ENCODE results near the gene MLLT10. TPM values are rescaled to one million over a fixed set of nuclear protein-coding genes. Genes with fewer than 3 reads are reported as not detected.

MLLT10 gene
- total RNA-seq, 1 experiment from 2014 or later, result 48.4 TPM

DNA sequence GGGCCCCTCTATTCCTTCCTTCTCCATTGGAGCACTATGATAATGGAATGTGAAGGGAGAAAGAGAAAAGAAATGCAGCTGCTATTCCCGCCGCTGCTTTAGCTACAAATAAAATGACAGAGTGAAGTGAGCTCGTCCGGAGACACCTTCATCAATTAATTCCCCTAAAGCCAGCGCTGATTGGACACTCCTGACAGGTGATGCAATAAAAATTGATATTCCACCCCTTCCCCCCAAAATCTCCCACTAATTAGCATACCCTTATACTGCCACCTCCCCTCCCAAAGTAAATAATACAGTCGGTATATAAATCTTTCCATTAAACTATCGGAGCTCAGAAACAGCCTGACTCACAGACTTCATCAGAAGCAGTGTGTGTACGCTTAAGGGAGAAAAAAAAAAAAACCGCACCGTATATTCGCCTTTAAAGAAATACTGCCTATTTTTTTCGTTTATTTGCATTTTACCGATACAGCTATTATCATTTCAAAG, 15.8 kb upstream of the MLLT10 start:
- DNase-seq, result peak in 1 of 2 experiments; percentile 57
- TF ChIP-seq CTCF (conservative IDR thresholded peaks at IDR 0.05) (no peak), EZH2 (IDR thresholded peaks at IDR 0.05; ENCODE audit: low read depth) (no peak)

DNA sequence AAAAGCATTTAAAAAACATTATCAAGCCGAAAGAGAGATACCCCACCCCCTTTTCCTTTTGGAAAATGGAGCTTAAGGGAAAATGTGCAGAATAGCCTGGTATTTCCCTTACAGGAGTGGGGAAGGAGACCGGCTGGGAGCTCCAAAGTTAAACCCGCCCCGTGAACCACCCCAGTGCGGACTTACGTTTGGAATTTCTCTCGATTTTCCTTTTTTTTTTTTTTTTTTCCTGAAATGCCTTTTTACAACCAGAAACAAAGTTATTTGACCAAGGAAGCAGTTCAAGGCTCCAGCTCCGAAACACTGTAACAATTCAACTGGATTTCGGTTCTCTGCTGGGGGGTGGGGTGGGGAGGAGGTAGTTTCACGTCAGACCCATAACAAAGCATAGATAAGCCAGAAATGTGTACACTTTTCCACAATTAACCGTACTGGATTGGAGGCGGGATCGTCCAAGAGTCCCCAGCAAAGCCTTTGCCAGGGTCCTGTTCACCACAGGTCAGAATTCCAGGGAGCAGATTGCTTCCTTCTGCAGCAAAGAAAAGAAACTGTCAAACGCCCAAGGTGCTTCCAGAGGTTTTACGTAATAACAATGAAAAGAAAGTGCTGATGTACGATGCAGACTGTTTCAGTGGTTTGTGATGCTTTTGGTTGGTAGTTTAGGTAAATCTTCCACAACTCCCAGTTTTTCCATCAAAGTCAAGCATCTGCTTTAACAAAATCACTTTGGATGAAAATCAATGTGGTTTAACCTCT, 15.2 kb upstream of the MLLT10 start:
- Histone ChIP-seq H3K27ac (no peak overlapping the region), H3F3A (ENCODE audit: insufficient read depth, low read depth) (peaks cover 10% of the 10 kb centered on the region; the same call in 1 of the 2 replicates), H3K9me3 (ENCODE audit: insufficient read depth, low read depth) (no peaks in the 10 kb centered on the region), H3K4me3 (peak overlapping the region; percentile 58), H2AFZ (peak overlapping the region; percentile 81), H3K4me2 (peak overlapping the region; percentile 88), H3K4me1 (replicated peaks; ENCODE audit: insufficient read depth) (peaks cover 39% of the 10 kb centered on the region), H3K36me3 (ENCODE audit: low read depth) (no peaks in the 10 kb centered on the region), H3K9me2 (ENCODE audit: insufficient read depth) (no peaks in the 10 kb centered on the region), H4K20me1 (ENCODE audit: insufficient read depth) (no peaks in the 10 kb centered on the region), H3K27me3 (ENCODE audit: insufficient read depth, low read depth) (no peaks in the 10 kb centered on the region), H3K79me2 (ENCODE audit: low read depth) (no peaks in the 10 kb centered on the region)
- no peak for DNase-seq
- no peak for TF ChIP-seq CTCF (conservative IDR thresholded peaks at IDR 0.05)
- no peak for TF ChIP-seq EZH2 (IDR thresholded peaks at IDR 0.05; ENCODE audit: low read depth)
- CTCF ChIA-PET, result interaction anchor here (0.6 to 1.0 kb wide), 3 partner anchors 23 to 110 kb away, joined by 3 to 10 read pairs (median 3); no protein-coding TSS in a partner anchor
- POLR2A ChIA-PET (ENCODE audit: unreplicated experiment), result interaction anchor here (0.5 to 0.7 kb wide), 2 partner anchors 34 to 421 kb away, joined by 6 to 18 read pairs; no protein-coding TSS in a partner anchor
- intact Hi-C loops (cut with micrococcal nuclease; ENCODE audit: unreplicated experiment), result loop anchor here (1.0 to 10.0 kb wide), 5 partner anchors 7 to 1916 kb away; partner anchors contain the start of gene OTUD1
- no TSS peak for BruUV-seq (replicated peaks)

More for the DNA sequence above, 15.8 kb upstream of the MLLT10 start:
- intact Hi-C loops (cut with micrococcal nuclease; ENCODE audit: unreplicated experiment), result loop anchor here (1.0 to 10.0 kb wide), 4 partner anchors 8 to 1917 kb away; partner anchors contain the start of gene OTUD1
- Histone ChIP-seq H3K4me3 (peak overlapping the region; percentile 58), H3K4me2 (peak overlapping the region; percentile 88), H3K27me3 (ENCODE audit: insufficient read depth, low read depth) (no peaks in the 10 kb centered on the region), H3K36me3 (ENCODE audit: low read depth) (no peaks in the 10 kb centered on the region), H3K9me3 (ENCODE audit: insufficient read depth, low read depth) (no peaks in the 10 kb centered on the region), H3K79me2 (ENCODE audit: low read depth) (no peaks in the 10 kb centered on the region), H3K9me2 (ENCODE audit: insufficient read depth) (no peaks in the 10 kb centered on the region), H3K27ac (no peak overlapping the region), H3F3A (ENCODE audit: insufficient read depth, low read depth) (peaks cover 10% of the 10 kb centered on the region; the same call in 1 of the 2 replicates), H3K4me1 (replicated peaks; ENCODE audit: insufficient read depth) (peaks cover 33% of the 10 kb centered on the region), H2AFZ (peak overlapping the region; percentile 81), H4K20me1 (ENCODE audit: insufficient read depth) (no peaks in the 10 kb centered on the region)
- BruUV-seq (replicated peaks), result no TSS peak
- ChIA-PET POLR2A (ENCODE audit: unreplicated experiment) (interaction anchor here (0.5 to 0.7 kb wide), 2 partner anchors 33 to 420 kb away, joined by 6 to 18 read pairs; no protein-coding TSS in a partner anchor), CTCF (interaction anchor here (0.5 to 1.0 kb wide), 4 partner anchors 22 to 243 kb away, joined by 3 to 10 read pairs (median 4); no protein-coding TSS in a partner anchor)

- no peak overlapping the region for H3K27ac ChIP-seq
- POLR2A ChIA-PET (ENCODE audit: unreplicated experiment), result no interaction called here
- BruUV-seq (replicated peaks), result no TSS peak
- H3K36me3 ChIP-seq (ENCODE audit: low read depth), result no peaks in the 10 kb centered on the region
- TF ChIP-seq EZH2 (IDR thresholded peaks at IDR 0.05; ENCODE audit: low read depth), result no peak
- no peak for TF ChIP-seq CTCF (conservative IDR thresholded peaks at IDR 0.05)
- no peaks in the 10 kb centered on the region for H3K27me3 ChIP-seq (ENCODE audit: insufficient read depth, low read depth)
- H3F3A ChIP-seq (ENCODE audit: insufficient read depth, low read depth), result peaks cover 10% of the 10 kb centered on the region; the same call in 1 of the 2 replicates
- H3K4me2 ChIP-seq, result peak overlapping the region; percentile 88
- H3K4me3 ChIP-seq, result peak overlapping the region; percentile 58
- no peaks in the 10 kb centered on the region for H3K9me2 ChIP-seq (ENCODE audit: insufficient read depth)
- peak overlapping the region; percentile 81 for H2AFZ ChIP-seq
- intact Hi-C loops (cut with micrococcal nuclease; ENCODE audit: unreplicated experiment), result loop anchor here (1.0 to 10.0 kb wide), 4 partner anchors 14 to 1915 kb away; partner anchors contain the start of gene OTUD1
- no peaks in the 10 kb centered on the region for H3K79me2 ChIP-seq (ENCODE audit: low read depth)
- DNase-seq, result no peak
- H4K20me1 ChIP-seq (ENCODE audit: insufficient read depth), result no peaks in the 10 kb centered on the region
- H3K4me1 ChIP-seq (replicated peaks; ENCODE audit: insufficient read depth), result peaks cover 44% of the 10 kb centered on the region
- H3K9me3 ChIP-seq (ENCODE audit: insufficient read depth, low read depth), result no peaks in the 10 kb centered on the region
- CTCF ChIA-PET, result no interaction called here
Observed at GRCh38 chr10:21519397-21519933, 14.6 kb upstream of the MLLT10 start.

Data from PC-9 (cell line).